HepG2 (cell line): ENCODE data around the gene BRPF1. TPM values are rescaled to one million over a fixed set of nuclear protein-coding genes. Genes with fewer than 3 reads are reported as not detected.

Experiments
- ARID3A ChIP-seq: IDR thresholded peaks from 2 replicates; pipeline ENCODE4 v1.6.1; 2012; ENCODE audit warnings: low read depth, low read length, improper control_type of control experiment
- BRD4 ChIP-seq: sonication (generic); formaldehyde crosslinking; IDR thresholded peaks from 2 replicates; pipeline ENCODE4 v1.4.0; 2020; ENCODE audit warnings: missing genetic modification reagents
- CBFB ChIP-seq: sonication (generic); formaldehyde crosslinking; IDR thresholded peaks from 2 replicates; pipeline ENCODE4 v1.4.0; 2020; ENCODE audit warnings: missing genetic modification reagents
- CREB1 ChIP-seq, 2 experiments: fragments of 450-650 bp in 1 of 2; IDR thresholded peaks; 2 replicates each; pipeline ENCODE4 v1.6.1; 2016 to 2017; ENCODE audit warnings: control low read depth in 1 of 2, mild to moderate bottlenecking in 1 of 2, missing compliant biosample characterization in 1 of 2, missing genetic modification characterization in 1 of 2
- DNMT3B ChIP-seq: conservative IDR thresholded peaks from 2 replicates; pipeline ENCODE4 v1.6.1; 2016; ENCODE audit warnings: missing biosample characterization, control low read depth
- ELF4 ChIP-seq: sonication (generic); formaldehyde crosslinking; IDR thresholded peaks from 2 replicates; pipeline ENCODE4 v1.5.0; 2020; ENCODE audit warnings: missing genetic modification reagents, mild to moderate bottlenecking, moderate library complexity, borderline replicate concordance
- GTF3A ChIP-seq: sonication (generic); formaldehyde crosslinking; conservative IDR thresholded peaks from 2 replicates; pipeline ENCODE4 v1.4.0; 2020; ENCODE audit warnings: mild to moderate bottlenecking, missing genetic modification reagents
- MAZ ChIP-seq, 2 experiments: sonication (generic) in 1 of 2; formaldehyde crosslinking in 1 of 2; IDR thresholded peaks; 2 replicates each; pipeline versions ENCODE4 v1.5.0 to v1.6.1; 2012 to 2020; ENCODE audit warnings: low read depth in 2 of 2, mild to moderate bottlenecking in 2 of 2, borderline replicate concordance in 1 of 2, improper control_type of control experiment in 1 of 2, low read length in 1 of 2, missing genetic modification reagents in 1 of 2, moderate library complexity in 1 of 2
- MTF1 ChIP-seq: sonication (generic); formaldehyde crosslinking; IDR thresholded peaks from 2 replicates; pipeline ENCODE4 v1.5.0; 2020; ENCODE audit warnings: missing genetic modification reagents
- MYNN ChIP-seq: sonication (generic); formaldehyde crosslinking; IDR thresholded peaks from 2 replicates; pipeline ENCODE4 v1.4.0; 2020; ENCODE audit warnings: mild to moderate bottlenecking, low read depth, missing genetic modification reagents
- NR3C1 ChIP-seq: sonication (generic); formaldehyde crosslinking; IDR thresholded peaks from 2 replicates; pipeline ENCODE4 v1.4.0; 2020; ENCODE audit warnings: missing genetic modification reagents
- RBM39 ChIP-seq: fragments of 200-400 bp; formaldehyde crosslinking; IDR thresholded peaks from one replicate; pipeline ENCODE4 v1.6.1; 2018; ENCODE audit warnings: antibody characterized with exemption, mild to moderate bottlenecking, low read depth, low read length; ENCODE audit not compliant: poor library complexity, severe bottlenecking
- SKIL ChIP-seq: sonication (generic); formaldehyde crosslinking; IDR thresholded peaks from 2 replicates; pipeline ENCODE4 v1.8.0; 2022; ENCODE audit warnings: missing genetic modification reagents, mild to moderate bottlenecking, moderate library complexity, borderline replicate concordance
- ZBTB39 ChIP-seq: sonication (generic); formaldehyde crosslinking; IDR thresholded peaks from 2 replicates; pipeline ENCODE4 v1.5.0; 2020; ENCODE audit warnings: missing genetic modification reagents
- ZNF331 ChIP-seq: sonication (generic); formaldehyde crosslinking; IDR thresholded peaks from 2 replicates; pipeline ENCODE4 v1.4.0; 2020; ENCODE audit warnings: missing genetic modification reagents
- ZNF761 ChIP-seq: sonication (generic); formaldehyde crosslinking; conservative IDR thresholded peaks from 2 replicates; pipeline ENCODE4 v1.4.0; 2020; ENCODE audit warnings: mild to moderate bottlenecking, missing genetic modification reagents
- ZNF841 ChIP-seq: sonication (generic); formaldehyde crosslinking; IDR thresholded peaks from 2 replicates; pipeline ENCODE4 v1.8.1; 2023; ENCODE audit warnings: missing genetic modification reagents, borderline replicate concordance
- ZNF891 ChIP-seq: sonication (generic); formaldehyde crosslinking; IDR thresholded peaks from 2 replicates; pipeline ENCODE4 v1.5.0; 2020; ENCODE audit warnings: mild to moderate bottlenecking, missing genetic modification reagents
- polyA plus RNA-seq, 8 experiments: library from polyadenylated mRNA; depleted of rRNA in 3 of 8; stranded (reverse) in 7 of 8; unstranded in 1 of 8; fragments of >200 nt; fragmentation: Illumina TruSeq in 4 of 8; extraction: Trizol in 4 of 8; gene quantifications; 2 replicates each; pipeline versions ENCODE4 v1.2.1 to v1.2.3, GENCODE V29; 2011 to 2016; ENCODE audit warnings: low read depth in 4 of 8, missing spikeins in 1 of 8, mixed read lengths in 1 of 8; ENCODE audit not compliant: insufficient read depth in 1 of 8
- total RNA-seq, 5 experiments: library from RNA; depleted of rRNA; stranded (reverse); fragments of >200 nt; fragmentation: Illumina TruSeq; extraction: Trizol; gene quantifications; 2 replicates each; pipeline ENCODE4 v1.2.3, GENCODE V29; 2016; ENCODE audit warnings: low read depth in 1 of 5
- TF ChIP-seq, protein P1 (sequence below): sonication (generic); formaldehyde crosslinking; conservative IDR thresholded peaks from 2 replicates; pipeline ENCODE4 v1.8.0; 2022; ENCODE audit warnings: mild to moderate bottlenecking, moderate library complexity, missing genetic modification reagents

Gene BRPF1
- total and polyA plus RNA-seq, 2 of the 13 experiments (the other 11 are each of a cell fraction or from before 2014, with no cell fraction given) = 7.3 to 10.0 TPM

GRCh38 chr3:9749645-9750555, 18.4 kb downstream of the BRPF1 start, which contains the start of gene OGG1 (continued):
- TF ChIP-seq MAZ (IDR thresholded peaks at IDR 0.05; ENCODE audit: borderline replicate concordance, low read depth, low read length) (peak; percentile 73), MAZ (CRISPR knock-in tag; IDR thresholded peaks at IDR 0.05; ENCODE audit: low read depth) (peak; percentile 27; the same call in 1 of the 2 replicates), ZNF331 (CRISPR knock-in tag) (0 out of 2 replicates have a peak, but pooled peaks have one; percentile 49), CBFB (CRISPR knock-in tag) (peak; percentile 44; the same call in 1 of the 2 replicates), BRD4 (0 out of 2 replicates have a peak, but pooled peaks have one; percentile 44), SKIL (CRISPR knock-in tag) (no peak), ARID3A (no peak), DNMT3B (0 out of 2 replicates have a peak, but pooled peaks have one; percentile 20), ZNF841 (no peak), ZNF761 (peak; percentile 83), ZNF891 (0 out of 2 replicates have a peak, but pooled peaks have one; percentile 49), RBM39 (no peak), MYNN (CRISPR knock-in tag) (no peak), CREB1 (IDR thresholded peaks at IDR 0.05) (no peak), CREB1 (CRISPR knock-in tag; IDR thresholded peaks at IDR 0.05) (peak; percentile 75; the same call in 1 of the 2 replicates), ZBTB39 (no peak), NR3C1 (CRISPR knock-in tag) (no peak), ELF4 (no peak), MTF1 (CRISPR knock-in tag) (no peak), GTF3A (CRISPR knock-in tag) (no peak)
- TF ChIP-seq, protein P1, sequence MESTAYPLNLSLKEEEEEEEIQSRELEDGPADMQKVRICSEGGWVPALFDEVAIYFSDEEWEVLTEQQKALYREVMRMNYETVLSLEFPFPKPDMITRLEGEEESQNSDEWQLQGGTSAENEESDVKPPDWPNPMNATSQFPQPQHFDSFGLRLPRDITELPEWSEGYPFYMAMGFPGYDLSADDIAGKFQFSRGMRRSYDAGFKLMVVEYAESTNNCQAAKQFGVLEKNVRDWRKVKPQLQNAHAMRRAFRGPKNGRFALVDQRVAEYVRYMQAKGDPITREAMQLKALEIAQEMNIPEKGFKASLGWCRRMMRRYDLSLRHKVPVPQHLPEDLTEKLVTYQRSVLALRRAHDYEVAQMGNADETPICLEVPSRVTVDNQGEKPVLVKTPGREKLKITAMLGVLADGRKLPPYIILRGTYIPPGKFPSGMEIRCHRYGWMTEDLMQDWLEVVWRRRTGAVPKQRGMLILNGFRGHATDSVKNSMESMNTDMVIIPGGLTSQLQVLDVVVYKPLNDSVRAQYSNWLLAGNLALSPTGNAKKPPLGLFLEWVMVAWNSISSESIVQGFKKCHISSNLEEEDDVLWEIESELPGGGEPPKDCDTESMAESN (CRISPR knock-in tag) = no peak; the same call in 1 of the 2 replicates
